GM19351 (cell line): ENCODE data around the gene MAPKAPK2.
A peak's percentile ranks its signal among the peaks of the same experiment; 100 is the strongest.

Source experiments
- ATAC-seq: cut with Tn5 transposase; IDR thresholded peaks from one replicate; pipeline ENCODE4 v1.9.1; 2021; ENCODE audit warnings: mild to moderate bottlenecking, moderate library complexity; ENCODE audit not compliant: unreplicated experiment

The MAPKAPK2 gene

GRCh38 chr1:206681359-206681758 is 3.3 kb upstream of the MAPKAPK2 start:
- no peak for ATAC-seq

GRCh38 chr1:206682111-206682510 is 2.6 kb upstream of the MAPKAPK2 start:
- ATAC-seq = no peak

GRCh38 chr1:206683313-206683712 is 1.4 kb upstream of the MAPKAPK2 start:
- ATAC-seq = no peak

- ATAC-seq = no peak
These were observed 702 bp upstream of the MAPKAPK2 start for GRCh38 chr1:206684003-206684402.

- peak; percentile 29 for ATAC-seq
These were observed 646 bp downstream of the MAPKAPK2 start for GRCh38 chr1:206685334-206685768.

- ATAC-seq = peak; percentile 15
These were observed 1.2 kb downstream of the MAPKAPK2 start for GRCh38 chr1:206685769-206686477.

GRCh38 chr1:206686478-206687249 is 2.0 kb downstream of the MAPKAPK2 start:
- peak; percentile 37 for ATAC-seq

GRCh38 chr1:206687251-206687914 is 2.7 kb downstream of the MAPKAPK2 start:
- no peak for ATAC-seq

GRCh38 chr1:206687915-206688442 is 3.3 kb downstream of the MAPKAPK2 start:
- no peak for ATAC-seq

GRCh38 chr1:206690516-206690915 is 5.8 kb downstream of the MAPKAPK2 start:
- no peak for ATAC-seq

GRCh38 chr1:206691604-206692003 is 6.9 kb downstream of the MAPKAPK2 start:
- ATAC-seq = no peak

GRCh38 chr1:206693029-206693428 is 8.3 kb downstream of the MAPKAPK2 start:
- no peak for ATAC-seq

- ATAC-seq = no peak
These were observed 8.9 kb downstream of the MAPKAPK2 start for GRCh38 chr1:206693592-206693991.

GRCh38 chr1:206694171-206695124 is 9.7 kb downstream of the MAPKAPK2 start:
- no peak for ATAC-seq

- ATAC-seq = no peak
These were observed 11.0 kb downstream of the MAPKAPK2 start for GRCh38 chr1:206695733-206696132.

- no peak for ATAC-seq
These were observed 12.3 kb downstream of the MAPKAPK2 start for GRCh38 chr1:206696812-206697585.

GRCh38 chr1:206698011-206698410 is 13.3 kb downstream of the MAPKAPK2 start:
- no peak for ATAC-seq

GRCh38 chr1:206699000-206699586 is 14.4 kb downstream of the MAPKAPK2 start:
- ATAC-seq = no peak

- no peak for ATAC-seq
These were observed 14.9 kb downstream of the MAPKAPK2 start for GRCh38 chr1:206699626-206700025.
